Activated CD4-positive, alpha-beta T cell treated with anti-CD3 and anti-CD28 coated beads for 24 hours (primary cell): Measurements from ENCODE around the gene EMC1.
"Not testable (repeated sequence)": the region's sequence is repeated elsewhere in the genome, so short reads cannot be mapped to it uniquely, and the experiment has no call there.

Experiments used
- DNase-seq, 2 donors: peaks; one replicate each; pipeline ENCODE4 v3.0.0-alpha.2; 2020; ENCODE audit warnings: low read depth in 2 of 2

EMC1 gene

GRCh38 chr1:19260211-19261138, 9.2 kb upstream of the EMC1 start:
- DNase-seq, result no peak

- no peak for DNase-seq
These were observed 7.0 kb upstream of the EMC1 start for GRCh38 chr1:19258353-19258752.

GRCh38 chr1:19257178-19257914, 6.0 kb upstream of the EMC1 start:
- DNase-seq, result no peak

- not testable (repeated sequence) for DNase-seq
These were observed 5.0 kb upstream of the EMC1 start for GRCh38 chr1:19256301-19256700.

- no peak for DNase-seq
These were observed 4.0 kb upstream of the EMC1 start for GRCh38 chr1:19255288-19255687.

- no peak for DNase-seq
These were observed 3.1 kb upstream of the EMC1 start for GRCh38 chr1:19254416-19254815.

- no peak for DNase-seq
These were observed 557 bp downstream of the EMC1 start for GRCh38 chr1:19250629-19251304.

- DNase-seq, result peak; percentile 59 to 62
These were observed 10.4 kb downstream of the EMC1 start for GRCh38 chr1:19240673-19241538.

GRCh38 chr1:19239876-19240275, 11.4 kb downstream of the EMC1 start:
- no peak for DNase-seq

GRCh38 chr1:19234224-19234623, 17.1 kb downstream of the EMC1 start:
- DNase-seq, result no peak

- no peak for DNase-seq
These were observed 18.8 kb downstream of the EMC1 start for GRCh38 chr1:19232524-19232846.

- DNase-seq, result not testable (repeated sequence)
These were observed 19.4 kb downstream of the EMC1 start for GRCh38 chr1:19231736-19232523.

- DNase-seq, result no peak
These were observed 21.4 kb downstream of the EMC1 start for GRCh38 chr1:19229828-19230325.

GRCh38 chr1:19229229-19229628, 22.1 kb downstream of the EMC1 start:
- no peak for DNase-seq

GRCh38 chr1:19222979-19223824, 28.1 kb downstream of the EMC1 start:
- no peak for DNase-seq

- no peak for DNase-seq
These were observed 28.8 kb downstream of the EMC1 start for GRCh38 chr1:19222573-19222972.

- no peak for DNase-seq
These were observed 30.3 kb downstream of the EMC1 start for GRCh38 chr1:19220991-19221390.

GRCh38 chr1:19220080-19220846, 31.1 kb downstream of the EMC1 start:
- no peak for DNase-seq

- no peak for DNase-seq
These were observed 31.9 kb downstream of the EMC1 start for GRCh38 chr1:19219451-19219850.
